HG03460 (cell line): ENCODE results near the gene CASP4.

Source experiments
- ATAC-seq: cut with Tn5 transposase; IDR thresholded peaks from one replicate; pipeline ENCODE4 v1.9.1; 2021; ENCODE audit not compliant: unreplicated experiment

CASP4 gene

GRCh38 chr11:104895634-104896033, 72.7 kb downstream of the CASP4 start:
- no peak for ATAC-seq

- no peak for ATAC-seq
Measured at GRCh38 chr11:104893876-104894275, 74.5 kb downstream of the CASP4 start.
